ENCODE data around the gene HOMER3. TPM values are rescaled to one million over a fixed set of nuclear protein-coding genes. Genes with fewer than 3 reads are reported as not detected.

The HOMER3 gene
- total and polyA plus RNA-seq, 2 donors (not counting 3 experiments of a cell fraction or from before 2014, with no cell fraction given), result 139 to 184 TPM

DNA sequence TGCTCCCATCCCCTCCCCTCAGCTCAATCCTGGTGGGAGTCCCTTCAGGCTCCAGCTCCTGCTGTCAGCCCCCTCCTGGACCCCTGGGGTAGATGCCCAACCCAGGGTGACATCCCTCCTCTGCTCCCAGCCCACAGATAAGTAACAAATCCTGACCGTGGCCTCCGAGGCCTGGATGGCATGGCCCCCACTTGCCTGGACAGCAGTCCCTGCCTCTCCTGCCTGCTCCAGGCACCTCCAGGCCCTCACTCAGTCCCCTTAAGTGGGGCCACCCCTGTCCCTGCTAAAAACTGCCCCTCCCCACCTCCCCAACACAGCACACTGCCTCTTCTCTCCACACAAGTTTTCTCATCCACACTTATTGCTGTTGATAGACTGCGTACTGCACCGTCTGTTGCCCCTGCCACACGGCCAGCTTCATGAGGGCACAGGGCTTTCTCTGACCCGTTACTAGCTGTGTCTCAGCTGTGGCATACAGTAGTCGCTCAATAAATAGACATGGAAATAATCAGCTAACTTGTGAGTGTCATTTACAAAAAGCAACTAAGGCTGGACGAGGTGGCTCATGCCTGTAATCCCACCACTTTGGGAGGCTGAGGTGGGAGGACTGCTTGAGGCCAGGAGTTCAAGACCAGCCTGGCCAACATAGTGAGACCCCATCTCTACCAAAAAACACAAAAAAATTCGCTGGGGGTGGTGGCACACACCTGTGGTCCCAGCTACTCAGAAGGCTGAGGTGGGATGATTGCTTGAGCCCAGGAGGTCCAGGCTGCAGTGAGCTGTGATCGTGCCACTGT lies 50.9 kb downstream of the HOMER3 start:
- Histone ChIP-seq H3K27ac (ENCODE audit: insufficient read depth, low read depth, low read length) (no peak overlapping the region), H3K9ac (replicated peaks; ENCODE audit: extremely low read depth, insufficient read depth, low read length) (no peak overlapping the region), H3K36me3 (ENCODE audit: control insufficient read depth in 2 of 2, extremely low read depth in 1 of 2, insufficient read depth in 2 of 2, low read length in 2 of 2) (no peaks in the 10 kb centered on the region), H3K9me1 (replicated peaks; ENCODE audit: control insufficient read depth, extremely low read depth, insufficient read depth, low read length) (no peaks in the 10 kb centered on the region), H3K27me3 (ENCODE audit: control insufficient read depth in 2 of 2, insufficient read depth in 2 of 2, low read length in 2 of 2) (peaks cover 0 to 2% of the 10 kb centered on the region in 2 experiments), H3K4me1 (ENCODE audit: control insufficient read depth, extremely low read depth, insufficient read depth, low read length) (no peaks in the 10 kb centered on the region), H3K9me3 (replicated peaks; ENCODE audit: control insufficient read depth, insufficient read depth, low read length) (no peaks in the 10 kb centered on the region), H3K79me2 (ENCODE audit: control insufficient read depth, insufficient read depth, low read length) (no peaks in the 10 kb centered on the region), H2AFZ (ENCODE audit: low read depth, low read length) (no peak overlapping the region), H4K20me1 (replicated peaks; ENCODE audit: control insufficient read depth, extremely low read depth, insufficient read depth, low read length) (no peaks in the 10 kb centered on the region), H3K4me2 (ENCODE audit: insufficient read depth, low read length) (no peak overlapping the region), H3K4me3 (replicated peaks in 1 of 3; ENCODE audit: insufficient read depth in 1 of 3, low read depth in 1 of 3, low read length in 3 of 3) (no peak overlapping the region)
- no TSS peak for BruUV-seq (replicated peaks)
- DNase-seq (ENCODE audit: low read depth, low spot score), result no peak
- FAIRE-seq, result no peak
- no peak for TF ChIP-seq POLR2A (IDR thresholded peaks at IDR 0.05; ENCODE audit: low read depth, low read length)
- TF ChIP-seq JUN (IDR thresholded peaks at IDR 0.05; ENCODE audit: borderline replicate concordance, insufficient read depth, insufficient read length, low read depth), result no peak
- TF ChIP-seq GATA2 (IDR thresholded peaks at IDR 0.05; ENCODE audit: insufficient read depth, insufficient read length, low read depth, low read length), result no peak
- TF ChIP-seq, protein P1, sequence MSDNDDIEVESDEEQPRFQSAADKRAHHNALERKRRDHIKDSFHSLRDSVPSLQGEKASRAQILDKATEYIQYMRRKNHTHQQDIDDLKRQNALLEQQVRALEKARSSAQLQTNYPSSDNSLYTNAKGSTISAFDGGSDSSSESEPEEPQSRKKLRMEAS (IDR thresholded peaks at IDR 0.05; ENCODE audit: insufficient read depth, insufficient read length), result no peak
- no peak for TF ChIP-seq FOS (IDR thresholded peaks at IDR 0.05; ENCODE audit: borderline replicate concordance, insufficient read depth, low read length)
- no peak for TF ChIP-seq EZH2 (IDR thresholded peaks at IDR 0.05; ENCODE audit: borderline replicate concordance, low read depth, low read length, severe bottlenecking)
- no peak for TF ChIP-seq POLR2AphosphoS5 (IDR thresholded peaks at IDR 0.05; ENCODE audit: insufficient read depth, low read depth, low read length)
- TF ChIP-seq MYC (IDR thresholded peaks at IDR 0.05; ENCODE audit: low read depth, low read length), result no peak
- TF ChIP-seq, protein P2, sequence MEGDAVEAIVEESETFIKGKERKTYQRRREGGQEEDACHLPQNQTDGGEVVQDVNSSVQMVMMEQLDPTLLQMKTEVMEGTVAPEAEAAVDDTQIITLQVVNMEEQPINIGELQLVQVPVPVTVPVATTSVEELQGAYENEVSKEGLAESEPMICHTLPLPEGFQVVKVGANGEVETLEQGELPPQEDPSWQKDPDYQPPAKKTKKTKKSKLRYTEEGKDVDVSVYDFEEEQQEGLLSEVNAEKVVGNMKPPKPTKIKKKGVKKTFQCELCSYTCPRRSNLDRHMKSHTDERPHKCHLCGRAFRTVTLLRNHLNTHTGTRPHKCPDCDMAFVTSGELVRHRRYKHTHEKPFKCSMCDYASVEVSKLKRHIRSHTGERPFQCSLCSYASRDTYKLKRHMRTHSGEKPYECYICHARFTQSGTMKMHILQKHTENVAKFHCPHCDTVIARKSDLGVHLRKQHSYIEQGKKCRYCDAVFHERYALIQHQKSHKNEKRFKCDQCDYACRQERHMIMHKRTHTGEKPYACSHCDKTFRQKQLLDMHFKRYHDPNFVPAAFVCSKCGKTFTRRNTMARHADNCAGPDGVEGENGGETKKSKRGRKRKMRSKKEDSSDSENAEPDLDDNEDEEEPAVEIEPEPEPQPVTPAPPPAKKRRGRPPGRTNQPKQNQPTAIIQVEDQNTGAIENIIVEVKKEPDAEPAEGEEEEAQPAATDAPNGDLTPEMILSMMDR (IDR thresholded peaks at IDR 0.05; ENCODE audit: extremely low read depth in 1 of 2, insufficient read depth in 1 of 2, low read depth in 1 of 2, low read length in 2 of 2), result no peak
- intact Hi-C loops (cut with micrococcal nuclease), result no loop called here
- ChIA-PET POLR2A (no interaction called here), CTCF (no interaction called here)
- dilution Hi-C loops (cut with MboI; ENCODE audit: extremely low pct_ligation_motif_present, low sequenced_read_pairs), result no loop called here

All from endothelial cell of umbilical vein (primary cell).